Fibroblast of villous mesenchyme (primary cell): ENCODE results near the gene SALL1. TPM values are rescaled to one million over a fixed set of nuclear protein-coding genes. Genes with fewer than 3 reads are reported as not detected.

Experiments used
- DNase-seq: peaks from one replicate; pipeline ENCODE4 v3.0.0-alpha.2; 2010; ENCODE audit warnings: low read depth
- H3K4me3 ChIP-seq: 2 replicates; pipeline ENCODE4 v1.5.1; 2011; ENCODE audit warnings: low read depth, mild to moderate bottlenecking, low read length
- CTCF ChIP-seq: IDR thresholded peaks from 2 replicates; pipeline ENCODE4 v1.5.1; 2012; ENCODE audit warnings: low read depth, mild to moderate bottlenecking, low read length; ENCODE audit not compliant: insufficient read depth
- total RNA-seq: library from RNA; depleted of rRNA; stranded (reverse); fragments of >200 nt; gene quantifications from 2 replicates; pipeline ENCODE4 v1.2.3, GENCODE V29; 2012

The SALL1 gene
- total RNA-seq, 1 donor = 3.5 TPM

- TF ChIP-seq CTCF = no peak
- no peak for DNase-seq
These were observed 9.5 kb downstream of the SALL1 start for GRCh38 chr16:51141541-51141940.

GRCh38 chr16:51141106-51141505 lies 10.0 kb downstream of the SALL1 start:
- no peak overlapping the region for H3K4me3 ChIP-seq
- TF ChIP-seq CTCF = no peak
- DNase-seq = no peak

More at GRCh38 chr16:51141541-51141940, 9.5 kb downstream of the SALL1 start:
- H3K4me3 ChIP-seq = no peak overlapping the region

GRCh38 chr16:51140112-51140511 lies 11.0 kb downstream of the SALL1 start:
- TF ChIP-seq CTCF = no peak
- H3K4me3 ChIP-seq = no peak overlapping the region
- DNase-seq = no peak

GRCh38 chr16:51139568-51139967 lies 11.5 kb downstream of the SALL1 start:
- TF ChIP-seq CTCF = no peak
- H3K4me3 ChIP-seq = no peak overlapping the region
- DNase-seq = no peak

- TF ChIP-seq CTCF = no peak
- H3K4me3 ChIP-seq = no peak overlapping the region
- DNase-seq = no peak
These were observed 12.9 kb downstream of the SALL1 start for GRCh38 chr16:51138178-51138577.

GRCh38 chr16:51137097-51137496 lies 14.0 kb downstream of the SALL1 start:
- no peak for DNase-seq
- H3K4me3 ChIP-seq = no peak overlapping the region
- no peak for TF ChIP-seq CTCF

- no peak for TF ChIP-seq CTCF
- no peak for DNase-seq
- H3K4me3 ChIP-seq = no peak overlapping the region
These were observed 16.2 kb downstream of the SALL1 start for GRCh38 chr16:51134876-51135275.
